ENCODE data around the gene PIK3C3.
"Not testable (repeated sequence)": the region's sequence is repeated elsewhere in the genome, so short reads cannot be mapped to it uniquely, and the experiment has no call there.

The PIK3C3 gene

GRCh38 chr18:42106784-42107183, 151.8 kb downstream of the PIK3C3 start:
- no peak for DNase-seq (ENCODE audit: low read depth)
- TF ChIP-seq CTCF (IDR thresholded peaks at IDR 0.05; ENCODE audit: low read depth, low read length) (no peak), MAX (IDR thresholded peaks at IDR 0.05; ENCODE audit: low read depth, low read length) (no peak), POLR2A (IDR thresholded peaks at IDR 0.05; ENCODE audit: extremely low read depth, insufficient read length) (no peak), MYC (IDR thresholded peaks at IDR 0.05; ENCODE audit: low read depth, low read length) (no peak)
- no peak overlapping the region for H3K4me3 ChIP-seq (ENCODE audit: low read depth, low read length)

DNA sequence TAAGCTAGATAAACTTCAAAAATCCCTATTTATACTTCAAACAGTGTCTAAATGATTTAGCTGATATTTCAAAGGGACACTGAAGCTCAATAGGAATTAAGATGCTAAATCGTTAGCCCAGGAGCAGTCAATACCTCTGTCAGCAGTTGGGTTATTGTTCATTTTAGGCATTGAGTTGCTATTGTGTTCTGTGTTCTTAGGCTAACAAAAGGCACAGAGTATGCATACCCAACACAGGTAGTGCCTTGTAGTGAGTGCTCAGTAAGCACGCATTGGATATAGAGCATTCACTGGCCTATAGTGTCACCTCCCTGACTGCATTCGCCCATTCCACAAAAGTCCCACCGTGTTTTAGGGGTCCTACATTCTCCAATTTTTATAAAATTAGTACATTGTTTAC, 152.3 kb downstream of the PIK3C3 start:
- no peak for DNase-seq (ENCODE audit: low read depth)
- no peak overlapping the region for H3K4me3 ChIP-seq (ENCODE audit: low read depth, low read length)

GRCh38 chr18:42107691-42108450, 152.8 kb downstream of the PIK3C3 start:
- TF ChIP-seq CTCF (IDR thresholded peaks at IDR 0.05; ENCODE audit: low read depth, low read length) (no peak), MYC (IDR thresholded peaks at IDR 0.05; ENCODE audit: low read depth, low read length) (no peak)
- DNase-seq (ENCODE audit: low read depth), result no peak
- no peak overlapping the region for H3K4me3 ChIP-seq (ENCODE audit: low read depth, low read length)

More for the DNA sequence above, 152.3 kb downstream of the PIK3C3 start:
- no peak for TF ChIP-seq MYC (IDR thresholded peaks at IDR 0.05; ENCODE audit: low read depth, low read length)
- TF ChIP-seq POLR2A (IDR thresholded peaks at IDR 0.05; ENCODE audit: extremely low read depth, insufficient read length), result no peak
- no peak for TF ChIP-seq MAX (IDR thresholded peaks at IDR 0.05; ENCODE audit: low read depth, low read length)
- no peak for TF ChIP-seq CTCF (IDR thresholded peaks at IDR 0.05; ENCODE audit: low read depth, low read length)

- not testable (repeated sequence) for DNase-seq (ENCODE audit: low read depth)
Observed at GRCh38 chr18:42112147-42112546, 157.1 kb downstream of the PIK3C3 start.

DNA sequence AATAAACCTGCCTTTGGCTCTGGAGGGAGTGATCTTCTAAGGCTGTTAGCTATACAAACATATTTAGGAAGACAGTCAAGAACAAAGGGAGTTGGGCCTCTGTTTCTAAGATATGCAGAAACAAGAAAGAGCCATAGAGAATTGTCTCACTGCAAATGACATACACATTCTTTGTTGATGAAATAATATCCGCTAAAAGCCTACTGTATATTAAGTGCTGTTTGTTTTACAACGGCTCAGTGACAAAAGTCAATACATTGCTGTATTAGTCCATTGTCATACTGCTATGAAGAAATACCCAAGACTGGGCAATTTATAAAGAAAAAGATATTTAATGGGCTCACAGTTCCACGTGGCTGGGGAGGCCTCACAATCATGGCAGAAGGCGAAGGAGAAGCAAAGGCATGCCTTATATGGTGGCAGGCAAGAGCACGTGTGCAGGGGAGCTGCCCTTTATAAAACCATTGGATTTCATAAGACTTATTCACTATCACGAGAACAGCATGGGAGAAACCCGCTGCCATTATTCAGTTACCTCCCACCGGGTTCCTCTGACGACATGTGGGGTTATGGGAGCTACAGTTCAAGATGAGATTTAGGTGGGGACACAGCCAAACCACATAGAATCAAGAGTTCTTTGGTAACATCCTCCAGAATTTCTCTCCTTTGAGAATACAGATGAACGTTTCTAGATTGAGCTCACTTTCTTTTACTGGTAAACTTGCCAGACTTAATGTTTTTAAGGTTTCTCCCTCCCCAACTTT, 157.8 kb downstream of the PIK3C3 start:
- H3K4me3 ChIP-seq (ENCODE audit: low read depth, low read length), result no peak overlapping the region
- TF ChIP-seq CTCF (IDR thresholded peaks at IDR 0.05; ENCODE audit: low read depth, low read length) (no peak), POLR2A (IDR thresholded peaks at IDR 0.05; ENCODE audit: extremely low read depth, insufficient read length) (no peak), MYC (IDR thresholded peaks at IDR 0.05; ENCODE audit: low read depth, low read length) (no peak), MAX (IDR thresholded peaks at IDR 0.05; ENCODE audit: low read depth, low read length) (no peak)
- DNase-seq (ENCODE audit: low read depth), result peak; percentile 47

More at GRCh38 chr18:42112147-42112546, 157.1 kb downstream of the PIK3C3 start:
- not testable (repeated sequence) for H3K4me3 ChIP-seq (ENCODE audit: low read depth, low read length)

GRCh38 chr18:42113529-42114191, 158.6 kb downstream of the PIK3C3 start:
- DNase-seq (ENCODE audit: low read depth), result peak; percentile 70
- TF ChIP-seq POLR2A (IDR thresholded peaks at IDR 0.05; ENCODE audit: extremely low read depth, insufficient read length) (no peak), MAX (IDR thresholded peaks at IDR 0.05; ENCODE audit: low read depth, low read length) (no peak), CTCF (IDR thresholded peaks at IDR 0.05; ENCODE audit: low read depth, low read length) (no peak), MYC (IDR thresholded peaks at IDR 0.05; ENCODE audit: low read depth, low read length) (no peak)
- no peak overlapping the region for H3K4me3 ChIP-seq (ENCODE audit: low read depth, low read length)

All from NB4 (cell line).